CD4-positive, alpha-beta T cell treated with Interferon gamma for 1 hour (primary cell): Measurements from ENCODE around the gene ARAP2.

Experiments used
- DNase-seq: peaks from one replicate; pipeline ENCODE4 v3.0.0-alpha.2; 2020

The ARAP2 gene

GRCh38 chr4:36244257-36245082, at the start of gene ARAP2:
TSS of gene ARAP2 (minus strand) at chr4:36244514. CDS start at chr4:36229486, 15,028 bp downstream.
- DNase-seq: peak; percentile 78

- DNase-seq: no peak
Measured at GRCh38 chr4:36292556-36293188, 48.4 kb upstream of the ARAP2 start.

- DNase-seq: no peak
Measured at GRCh38 chr4:36290641-36291040, 46.3 kb upstream of the ARAP2 start.

GRCh38 chr4:36288731-36289426, 44.6 kb upstream of the ARAP2 start:
- no peak for DNase-seq

GRCh38 chr4:36286481-36286871, 42.2 kb upstream of the ARAP2 start:
- no peak for DNase-seq

GRCh38 chr4:36285784-36286480, 41.6 kb upstream of the ARAP2 start:
- peak; percentile 44 for DNase-seq

- DNase-seq: no peak
Measured at GRCh38 chr4:36283912-36284465, 39.7 kb upstream of the ARAP2 start.

- no peak for DNase-seq
Measured at GRCh38 chr4:36282503-36283030, 38.3 kb upstream of the ARAP2 start.

- DNase-seq: peak; percentile 46
Measured at GRCh38 chr4:36281384-36282106, 37.2 kb upstream of the ARAP2 start, which contains the start of gene DTHD1. TSS of gene DTHD1 (plus strand) at chr4:36281616. CDS start at chr4:36281759, 143 bp downstream.

- DNase-seq: no peak
Measured at GRCh38 chr4:36280555-36280954, 36.2 kb upstream of the ARAP2 start.

- DNase-seq: no peak
Measured at GRCh38 chr4:36278789-36279188, 34.5 kb upstream of the ARAP2 start.

- DNase-seq: no peak
Measured at GRCh38 chr4:36277533-36277932, 33.2 kb upstream of the ARAP2 start.

- no peak for DNase-seq
Measured at GRCh38 chr4:36274158-36274557, 29.8 kb upstream of the ARAP2 start.

GRCh38 chr4:36273276-36273675, 29.0 kb upstream of the ARAP2 start:
- no peak for DNase-seq

- no peak for DNase-seq
Measured at GRCh38 chr4:36269533-36270173, 25.3 kb upstream of the ARAP2 start.

- peak; percentile 73 for DNase-seq
Measured at GRCh38 chr4:36269101-36269500, 24.8 kb upstream of the ARAP2 start.

GRCh38 chr4:36267486-36268268, 23.4 kb upstream of the ARAP2 start:
- no peak for DNase-seq

GRCh38 chr4:36264207-36264826, 20.0 kb upstream of the ARAP2 start:
- DNase-seq: no peak

GRCh38 chr4:36260731-36261130, 16.4 kb upstream of the ARAP2 start:
- no peak for DNase-seq

GRCh38 chr4:36256398-36256891, 12.1 kb upstream of the ARAP2 start:
- no peak for DNase-seq
